Spinal cord (tissue), 10 donors: ENCODE measurements around the gene KBTBD7. TPM values are rescaled to one million over a fixed set of nuclear protein-coding genes. Genes with fewer than 3 reads are reported as not detected.
A peak's percentile ranks its signal among the peaks of the same experiment; 100 is the strongest.

Experiments used
- DNase-seq, 6 donors: peaks; one replicate each; pipeline versions ENCODE4 v3.0.0 to v3.0.0-alpha.2; 2013 to 2015; ENCODE audit warnings: low spot score in 6 of 6, low read depth in 4 of 6
- H3K27ac ChIP-seq: one replicate; pipeline ENCODE4 v1.5.1; 2013; ENCODE audit warnings: low read depth, low read length, control low read depth
- H3K27me3 ChIP-seq: one replicate; pipeline ENCODE4 v1.6.1; 2013; ENCODE audit warnings: low read length; ENCODE audit not compliant: control insufficient read depth, insufficient read depth
- H3K36me3 ChIP-seq: one replicate; pipeline ENCODE4 v1.6.1; 2013; ENCODE audit warnings: low read length; ENCODE audit not compliant: control insufficient read depth, insufficient read depth
- H3K4me1 ChIP-seq: one replicate; pipeline ENCODE4 v1.6.1; 2013; ENCODE audit warnings: low read length; ENCODE audit not compliant: control insufficient read depth, insufficient read depth
- H3K4me3 ChIP-seq: one replicate; pipeline ENCODE4 v1.5.1; 2013; ENCODE audit warnings: low read depth, low read length, control low read depth
- H3K9me3 ChIP-seq: one replicate; pipeline ENCODE4 v1.6.1; 2013; ENCODE audit warnings: low read length; ENCODE audit not compliant: control insufficient read depth, insufficient read depth
- WGBS: methylation state at CpG from one replicate; pipeline ENCODE4 v1.1.5; 2013; ENCODE audit warnings: missing lambda C conversion rate; ENCODE audit not compliant: insufficient coverage; 5-methylcytosine and 5-hydroxymethylcytosine counted together
- long read RNA-seq, 4 donors: transcript quantifications; one replicate each; lab custom pipeline, GENCODE V29; 2026
- polyA plus RNA-seq, 2 donors: library from polyadenylated mRNA; unstranded; fragments of 120-200 nt; gene quantifications; one replicate each; pipeline ENCODE4 v1.2.1, GENCODE V29; 2013; ENCODE audit not compliant: insufficient read length in 2 of 2
- total RNA-seq, 2 donors: library from RNA; depleted of rRNA in 1 of 2; stranded (reverse); fragments of 120-200 nt in 1 of 2; fragments of >200 nt in 1 of 2; gene quantifications; one replicate each; pipeline versions ENCODE4 v1.2.3 to v1.2.4, GENCODE V29; 2013 to 2014
- donor health status: healthy.

The KBTBD7 gene
- total RNA-seq (10 to 100 TPM; 16.0 to 24.2 TPM), polyA plus RNA-seq (10 to 100 TPM; 17.7 to 21.9 TPM)
- long read RNA-seq, donor 1, full-length matches to known transcripts = 18 of 18 reads
- long read RNA-seq, donor 1, partial matches to known transcripts = 0 of 18 reads
- long read RNA-seq, donor 1, other reads (novel, unspliced or antisense) = 0 of 18 reads
- long read RNA-seq, donor 2, full-length matches to known transcripts = 12 of 12 reads
- long read RNA-seq, donor 2, partial matches to known transcripts = 0 of 12 reads
- long read RNA-seq, donor 2, other reads (novel, unspliced or antisense) = 0 of 12 reads
- long read RNA-seq, donor 3, full-length matches to known transcripts = 9 of 9 reads
- long read RNA-seq, donor 3, partial matches to known transcripts = 0 of 9 reads
- long read RNA-seq, donor 3, other reads (novel, unspliced or antisense) = 0 of 9 reads
- long read RNA-seq, donor 4, full-length matches to known transcripts = 16 of 16 reads
- long read RNA-seq, donor 4, partial matches to known transcripts = 0 of 16 reads
- long read RNA-seq, donor 4, other reads (novel, unspliced or antisense) = 0 of 16 reads

- Histone ChIP-seq H3K4me3 (peak within 1 kb of the TSS; percentile 86), H3K27me3 (no peaks in the 10 kb centered on the region), H3K4me1 (peaks cover 14% of the 10 kb centered on the region), H3K27ac (peak within 1 kb of the TSS; percentile 95), H3K9me3 (no peaks in the 10 kb centered on the region), H3K36me3 (no peaks in the 10 kb centered on the region)
- whole genome bisulfite sequencing = 5% methylated on average over 64 of the region's 66 CpGs
- peak; percentile 84 to 98 (median 89) for DNase-seq
Observed at GRCh38 chr13:41193919-41194824, at the start of gene KBTBD7. TSS of gene KBTBD7 (minus strand) at chr13:41194569. CDS start at chr13:41194257, 312 bp downstream.

- H3K4me1 ChIP-seq = no peaks in the 10 kb centered on the region
- H3K27ac ChIP-seq = no peak overlapping the region
- H3K4me3 ChIP-seq = no peak overlapping the region
- H3K36me3 ChIP-seq = peaks cover 7% of the 10 kb centered on the region
- H3K9me3 ChIP-seq = no peaks in the 10 kb centered on the region
- H3K27me3 ChIP-seq = no peaks in the 10 kb centered on the region
- WGBS = 100% methylated on average over 1 of the region's 4 CpGs
- no peak for DNase-seq
Observed at GRCh38 chr13:41241626-41242025, 47.3 kb upstream of the KBTBD7 start.

- no peaks in the 10 kb centered on the region for H3K27me3 ChIP-seq
- WGBS = no CpG with 5 or more reads among the region's 1 CpG
- no peak overlapping the region for H3K27ac ChIP-seq
- H3K36me3 ChIP-seq = peaks cover 9% of the 10 kb centered on the region
- H3K4me1 ChIP-seq = no peaks in the 10 kb centered on the region
- no peaks in the 10 kb centered on the region for H3K9me3 ChIP-seq
- no peak overlapping the region for H3K4me3 ChIP-seq
- DNase-seq = no peak
Observed at GRCh38 chr13:41236369-41236768, 42.0 kb upstream of the KBTBD7 start.

GRCh38 chr13:41232578-41233480 lies 38.5 kb upstream of the KBTBD7 start:
- H3K27ac ChIP-seq = no peak overlapping the region
- no peaks in the 10 kb centered on the region for H3K27me3 ChIP-seq
- no peak for DNase-seq
- H3K36me3 ChIP-seq = peaks cover 6% of the 10 kb centered on the region
- H3K9me3 ChIP-seq = no peaks in the 10 kb centered on the region
- H3K4me1 ChIP-seq = no peaks in the 10 kb centered on the region
- WGBS = 22% methylated on average over 1 of the region's 4 CpGs
- H3K4me3 ChIP-seq = no peak overlapping the region

- Histone ChIP-seq H3K27me3 (no peaks in the 10 kb centered on the region), H3K9me3 (no peaks in the 10 kb centered on the region), H3K27ac (no peak overlapping the region), H3K36me3 (peaks cover 6% of the 10 kb centered on the region), H3K4me1 (no peaks in the 10 kb centered on the region), H3K4me3 (no peak overlapping the region)
- no CpG with 5 or more reads among the region's 3 CpGs for WGBS
- no peak for DNase-seq
Observed at GRCh38 chr13:41231786-41232185, 37.4 kb upstream of the KBTBD7 start.

- peaks cover 6% of the 10 kb centered on the region for H3K36me3 ChIP-seq
- no CpG with 5 or more reads among the region's 2 CpGs for WGBS
- no peak for DNase-seq
- no peak overlapping the region for H3K4me3 ChIP-seq
- no peaks in the 10 kb centered on the region for H3K27me3 ChIP-seq
- H3K4me1 ChIP-seq = no peaks in the 10 kb centered on the region
- H3K27ac ChIP-seq = no peak overlapping the region
- no peaks in the 10 kb centered on the region for H3K9me3 ChIP-seq
Observed at GRCh38 chr13:41231025-41231677, 36.8 kb upstream of the KBTBD7 start.

GRCh38 chr13:41229356-41229755 lies 35.0 kb upstream of the KBTBD7 start:
- H3K4me3 ChIP-seq = no peak overlapping the region
- DNase-seq = no peak
- no peaks in the 10 kb centered on the region for H3K4me1 ChIP-seq
- peaks cover 6% of the 10 kb centered on the region for H3K36me3 ChIP-seq
- H3K27ac ChIP-seq = no peak overlapping the region
- H3K27me3 ChIP-seq = no peaks in the 10 kb centered on the region
- no peaks in the 10 kb centered on the region for H3K9me3 ChIP-seq

GRCh38 chr13:41224113-41225110 lies 30.0 kb upstream of the KBTBD7 start:
- Histone ChIP-seq H3K27me3 (no peaks in the 10 kb centered on the region), H3K36me3 (no peaks in the 10 kb centered on the region), H3K27ac (no peak overlapping the region), H3K4me1 (no peaks in the 10 kb centered on the region), H3K4me3 (no peak overlapping the region), H3K9me3 (no peaks in the 10 kb centered on the region)
- DNase-seq = no peak
- 73% methylated on average over 3 of the region's 7 CpGs for WGBS
